CD4-positive, alpha-beta T cell treated with Interleukin-10 for 1 hour (primary cell): ENCODE measurements around the gene CLCN7.

Experiments used
- DNase-seq: peaks from one replicate; pipeline ENCODE4 v3.0.0-alpha.2; 2020

The CLCN7 gene

DNA sequence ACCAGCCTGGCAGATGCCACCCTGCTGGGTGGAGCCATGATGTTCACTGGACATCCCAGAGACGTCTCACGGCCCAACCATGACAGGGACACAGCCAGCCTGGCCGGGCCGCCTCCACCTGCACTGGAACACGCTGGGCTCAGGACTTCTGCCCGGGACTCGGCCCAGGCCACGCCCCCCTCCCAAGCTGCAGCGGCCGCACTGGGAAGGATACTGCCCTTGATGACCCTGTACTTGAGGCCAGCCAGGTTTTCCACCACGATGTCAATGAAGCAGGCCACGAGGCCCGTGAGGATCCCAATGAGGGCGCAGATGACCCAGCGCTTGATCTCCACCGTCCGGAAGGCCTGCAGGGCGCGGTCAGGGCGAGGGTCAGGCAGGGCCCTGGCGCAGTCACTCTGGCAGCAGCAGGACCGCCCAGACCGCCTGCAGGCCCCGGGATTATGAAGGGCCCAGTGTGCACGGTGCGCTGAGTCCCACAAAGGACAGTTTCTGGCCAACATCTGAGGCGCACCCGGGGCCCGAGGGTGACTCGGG is 14.2 kb downstream of the CLCN7 start:
- no peak for DNase-seq

DNA sequence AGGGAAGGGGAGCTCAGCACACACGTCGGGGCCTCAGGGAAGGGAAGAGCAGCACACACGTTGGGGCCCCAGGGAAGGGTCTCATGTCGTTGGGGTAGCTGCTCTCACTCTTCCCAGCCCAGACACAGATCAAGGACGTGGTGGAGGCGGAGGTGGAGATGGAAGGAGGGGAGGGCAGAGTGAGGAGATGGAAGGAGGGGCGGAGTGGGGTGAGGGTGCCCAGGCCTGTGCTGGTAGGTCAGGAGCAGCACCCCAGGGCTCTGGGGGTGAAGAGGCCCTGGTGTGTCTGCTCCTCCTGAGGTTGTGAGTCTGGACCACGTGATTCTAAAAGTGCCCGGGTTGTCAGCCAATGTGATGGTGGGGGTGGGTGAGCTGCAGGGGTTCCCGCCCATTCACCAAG is 14.9 kb downstream of the CLCN7 start:
- DNase-seq = no peak

DNA sequence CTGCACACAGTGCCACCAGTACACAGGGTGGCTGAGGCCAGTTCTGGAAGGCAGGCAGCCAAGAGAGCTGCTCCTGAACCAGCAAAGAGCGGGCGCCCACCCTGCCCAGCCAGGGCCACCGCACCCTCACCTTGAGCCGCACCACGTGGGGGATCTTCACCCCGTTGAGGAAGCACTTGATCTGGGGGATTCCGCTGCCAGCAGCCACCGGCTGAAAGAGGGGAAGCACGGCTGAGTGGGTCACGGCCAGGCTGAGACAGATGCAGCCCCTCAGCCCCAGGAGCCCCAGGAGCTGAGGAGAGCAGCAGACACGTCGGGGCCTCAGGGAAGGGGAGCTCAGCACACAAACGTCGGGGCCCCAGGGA is 15.9 kb downstream of the CLCN7 start:
- DNase-seq = no peak

DNA sequence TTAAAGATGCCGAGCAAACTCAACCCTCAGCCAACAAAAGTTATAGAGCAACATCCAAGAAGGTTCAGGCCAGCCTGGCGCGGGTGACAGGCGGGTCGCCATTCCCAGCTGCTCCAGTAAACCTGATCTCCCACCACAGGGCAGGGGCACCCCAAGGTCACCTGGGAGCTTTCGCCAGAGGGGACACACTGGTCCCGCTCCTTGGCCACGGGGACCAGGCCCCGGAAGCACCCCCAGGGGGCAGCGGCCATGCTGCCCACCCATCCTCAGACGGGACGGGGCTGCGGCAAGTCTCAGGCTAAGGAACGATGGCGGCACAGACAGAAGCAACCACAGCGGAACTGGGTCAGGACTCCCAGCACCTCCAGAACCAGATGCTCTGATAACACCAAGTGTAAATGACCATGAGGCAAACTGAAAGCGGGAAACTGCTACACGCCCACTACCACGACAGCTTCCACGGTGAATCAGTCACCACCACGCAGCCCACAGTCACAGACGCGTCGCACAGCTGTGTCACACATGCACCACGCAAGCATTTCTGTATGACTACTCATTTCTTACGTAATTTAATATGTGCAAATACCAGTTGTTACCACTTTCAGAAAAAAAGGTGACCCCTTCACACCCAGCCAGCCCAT is 16.4 kb downstream of the CLCN7 start:
- DNase-seq = no peak

DNA sequence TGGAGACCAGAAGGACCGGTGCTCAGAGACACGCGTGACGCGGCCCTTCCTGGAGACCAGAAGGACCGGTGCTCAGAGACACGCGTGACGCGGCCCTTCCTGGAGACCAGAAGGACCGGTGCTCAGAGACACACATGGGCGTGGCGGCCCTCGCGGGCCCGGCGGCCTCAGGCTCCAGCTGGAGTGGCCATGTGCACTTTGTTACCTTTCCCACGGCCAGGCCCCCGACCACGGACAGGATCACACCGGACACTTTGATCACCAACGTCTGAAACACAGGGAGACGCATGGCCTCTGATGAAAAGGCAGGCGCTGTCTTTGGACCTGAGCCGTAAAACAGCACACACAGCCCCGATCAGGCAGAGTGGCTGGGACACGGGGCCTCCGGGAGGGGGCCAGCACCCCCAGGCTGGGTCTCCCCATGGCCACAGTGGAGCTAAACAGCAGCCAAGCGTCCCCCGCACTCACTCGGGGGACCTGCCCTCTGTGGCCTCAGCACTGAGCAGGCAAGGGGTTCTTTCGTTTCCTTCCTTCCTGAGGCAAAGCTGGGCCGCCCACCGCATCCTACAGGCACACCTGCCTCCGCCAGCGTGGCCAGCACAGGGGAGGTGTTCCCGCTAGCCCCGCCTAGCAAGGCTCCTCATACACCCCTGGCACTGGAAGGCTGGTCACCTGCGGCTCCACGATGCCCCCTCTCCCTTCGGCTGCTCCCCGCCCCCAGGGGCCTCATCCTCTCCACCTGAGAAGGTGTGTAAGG is 17.2 kb downstream of the CLCN7 start:
- no peak for DNase-seq

DNA sequence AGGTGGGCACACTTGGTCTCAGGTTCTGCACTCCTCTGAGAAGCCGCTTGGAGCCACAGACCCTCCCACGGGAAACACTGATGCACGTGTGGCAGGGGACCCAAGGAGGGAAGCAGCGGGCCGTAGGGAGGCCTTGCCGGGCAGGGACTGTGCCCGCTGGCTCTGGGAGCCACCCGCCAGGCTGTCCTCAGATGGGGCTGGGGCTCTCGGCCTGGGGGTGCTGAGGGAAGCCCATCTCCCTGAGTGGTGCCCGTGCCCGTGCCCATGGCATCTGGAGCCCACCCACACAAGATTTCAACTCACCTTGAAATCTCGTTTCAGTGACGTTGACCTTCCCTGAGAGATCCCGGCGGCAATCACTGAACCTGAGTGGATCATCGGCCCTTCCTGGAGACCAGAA is 17.9 kb downstream of the CLCN7 start:
- DNase-seq = no peak

DNA sequence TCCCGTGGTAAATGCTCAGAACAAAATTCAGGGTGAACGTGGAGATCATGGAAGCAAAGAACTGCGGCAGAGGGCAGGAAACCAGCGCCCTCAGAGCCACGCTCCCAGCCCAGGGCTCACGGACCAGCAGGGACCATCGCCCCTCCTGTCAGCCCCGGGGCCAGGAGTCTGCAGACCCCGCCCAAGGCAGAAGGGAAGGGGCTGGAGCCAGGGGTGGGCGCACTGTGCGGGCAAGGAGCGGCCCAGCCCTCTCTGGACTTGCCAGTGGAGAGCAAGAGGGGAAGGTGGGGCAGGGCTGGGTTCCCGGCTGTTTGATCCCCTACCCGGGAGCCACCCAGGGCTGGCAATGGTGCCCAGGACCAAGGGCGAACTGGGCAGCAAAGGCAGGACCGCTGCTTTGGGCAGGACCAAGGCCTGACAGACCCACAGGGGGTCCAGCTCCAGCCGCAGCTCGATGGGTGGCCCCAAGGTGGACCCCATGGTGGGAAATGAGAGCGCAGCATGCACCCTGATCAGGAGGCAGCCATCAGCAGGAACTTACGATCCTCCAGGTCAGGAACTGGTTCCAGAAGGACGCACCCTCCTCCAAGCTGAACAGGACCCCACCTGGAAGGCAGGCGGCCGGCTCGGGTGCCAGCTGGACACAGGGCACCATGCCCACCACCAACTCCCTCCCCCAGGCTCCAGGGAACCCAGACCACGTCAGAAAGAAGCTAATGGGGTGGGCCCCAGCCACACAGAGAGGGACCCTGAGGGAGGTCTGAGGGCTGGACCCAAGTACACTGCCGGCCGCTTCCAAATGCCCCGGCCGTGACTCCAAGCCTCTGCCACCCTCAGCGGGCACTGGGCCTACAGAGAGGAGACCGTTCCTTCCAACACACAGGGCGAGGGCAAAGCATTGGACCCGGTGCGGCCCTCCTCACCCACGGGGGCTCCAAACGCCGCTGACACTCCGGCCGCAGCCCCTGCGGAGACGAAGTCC is 19.3 kb downstream of the CLCN7 start:
- no peak for DNase-seq

DNA sequence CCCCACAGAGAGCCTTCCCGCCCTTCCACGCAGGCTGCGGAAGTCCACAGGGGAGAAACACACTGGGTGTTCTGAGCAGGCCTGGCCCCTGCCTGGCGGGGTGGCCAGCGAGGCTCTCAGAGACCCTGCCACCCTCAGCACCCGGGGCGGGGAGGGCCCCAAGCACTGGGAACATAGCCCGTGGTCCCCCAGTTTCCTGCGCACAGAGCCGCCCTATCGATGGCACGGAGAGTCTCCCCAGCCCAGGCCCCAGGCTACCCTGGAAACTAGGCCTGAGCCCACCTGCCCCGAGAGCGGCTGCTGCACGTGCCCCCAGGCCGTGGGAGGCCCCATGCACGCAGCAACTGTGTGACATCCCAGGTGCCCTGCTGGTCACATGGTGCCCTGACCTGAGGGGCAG is 20.3 kb downstream of the CLCN7 start:
- DNase-seq = no peak

DNA sequence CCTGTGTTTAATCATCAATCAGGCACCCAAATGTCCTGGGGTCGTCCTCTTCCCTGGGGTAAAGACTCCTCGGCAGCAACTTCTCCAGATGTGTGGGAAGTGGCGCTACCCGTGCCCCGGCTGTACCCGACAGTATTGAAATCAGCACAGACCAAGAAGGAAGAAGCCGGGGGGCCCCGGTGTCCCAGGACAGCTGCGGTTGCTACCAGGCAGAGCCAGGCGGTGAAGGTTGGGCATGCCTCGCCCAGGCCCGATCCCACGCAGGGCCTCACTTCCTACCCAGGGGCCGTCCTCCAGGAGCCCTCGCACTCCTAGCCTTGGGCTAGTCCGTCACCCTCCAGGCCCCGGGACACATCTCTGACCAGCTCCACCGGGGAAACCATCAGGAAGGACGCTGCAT is 21.5 kb downstream of the CLCN7 start:
- DNase-seq = no peak

DNA sequence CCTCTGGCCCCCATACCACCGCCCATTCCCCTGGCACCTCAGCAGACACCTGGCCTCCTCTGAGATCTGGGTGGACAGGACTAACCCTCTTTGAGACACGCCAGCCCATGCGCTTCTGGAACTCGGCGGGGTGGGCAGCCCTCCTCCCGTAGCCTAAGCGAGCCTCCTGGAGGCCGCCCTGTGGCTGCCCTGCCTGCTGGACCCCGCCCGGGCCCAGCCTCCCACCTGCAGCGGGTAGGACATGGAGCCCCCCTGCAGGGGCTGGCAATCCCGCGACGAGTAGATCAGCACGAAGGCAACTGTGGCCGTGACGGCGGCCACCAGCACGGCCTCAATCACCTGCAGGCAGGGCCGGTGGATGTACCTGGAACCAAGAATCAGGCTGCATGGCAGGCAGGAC is 22.3 kb downstream of the CLCN7 start:
- no peak for DNase-seq

DNA sequence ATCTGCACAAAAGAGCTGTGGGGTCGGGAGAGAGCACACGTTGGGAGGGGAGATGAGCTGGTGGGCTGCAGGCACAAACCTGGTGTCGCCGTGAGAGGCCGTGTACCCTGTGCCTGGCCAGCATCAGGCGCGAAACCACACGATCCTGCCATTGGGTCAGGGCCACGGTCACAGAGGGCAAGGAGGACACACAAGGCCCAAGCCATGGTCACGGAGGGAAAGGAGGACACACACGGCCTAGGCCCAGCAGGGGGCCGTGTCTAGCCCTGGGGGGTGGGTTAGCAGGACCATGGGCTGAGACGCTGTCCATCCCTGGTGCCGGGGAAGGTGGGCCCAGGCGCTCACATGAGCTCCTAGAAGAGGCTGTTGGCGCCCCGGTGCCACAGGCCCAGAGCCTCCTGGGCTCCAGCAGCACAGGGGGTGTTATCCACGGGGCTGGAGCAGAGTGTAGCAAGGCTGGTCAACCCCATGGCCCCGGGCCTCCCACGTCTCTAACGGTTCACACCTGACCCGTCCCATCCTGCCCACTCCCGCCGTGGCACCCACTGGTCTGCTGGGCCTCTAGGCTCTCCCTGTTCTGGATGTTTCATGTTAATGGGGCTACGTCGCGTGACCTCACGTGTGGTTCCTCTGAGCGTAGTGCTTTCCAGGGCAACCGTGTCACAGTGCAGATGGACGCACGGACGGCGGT is 23.0 kb downstream of the CLCN7 start:
- DNase-seq = no peak

DNA sequence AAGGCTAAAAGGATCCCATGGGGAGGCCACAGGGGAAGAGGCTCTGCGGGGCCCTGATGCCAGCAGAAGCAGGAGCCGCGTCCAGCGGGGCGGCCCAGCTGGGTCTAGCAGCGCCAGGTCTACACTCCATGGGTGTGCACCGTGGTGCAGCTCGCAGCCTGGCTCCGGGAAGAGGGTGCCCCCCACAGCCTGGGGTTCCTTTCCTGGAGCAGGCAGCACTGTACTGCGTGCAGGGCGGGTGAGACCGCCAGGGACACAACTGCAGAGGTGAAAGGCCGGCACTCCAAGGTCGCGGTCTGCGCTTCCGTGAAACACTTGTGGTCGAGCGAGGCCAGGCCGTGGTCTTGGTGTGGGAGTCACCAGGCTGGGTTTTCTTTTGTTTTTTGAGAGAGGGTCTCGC is 24.0 kb downstream of the CLCN7 start:
- no peak for DNase-seq

DNA sequence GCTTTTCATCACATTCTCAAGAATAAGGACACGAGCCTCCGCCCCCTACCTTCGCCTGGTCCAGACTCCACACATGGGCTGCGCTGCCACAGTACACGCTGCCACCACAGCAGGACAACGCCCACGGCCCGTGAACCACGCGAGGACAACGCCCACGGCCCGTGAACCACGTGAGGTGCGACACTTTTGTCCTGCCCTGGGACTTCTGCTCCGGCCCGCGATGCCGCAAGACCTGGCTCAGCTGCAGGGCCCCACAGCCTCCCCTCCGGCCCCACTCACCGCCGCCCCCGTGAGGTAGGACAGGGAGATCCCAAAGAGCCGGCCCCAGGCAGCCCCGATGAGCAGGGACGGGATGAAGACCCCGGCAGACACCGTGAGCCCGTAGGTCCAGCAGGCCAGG is 24.6 kb downstream of the CLCN7 start:
- no peak for DNase-seq

DNA sequence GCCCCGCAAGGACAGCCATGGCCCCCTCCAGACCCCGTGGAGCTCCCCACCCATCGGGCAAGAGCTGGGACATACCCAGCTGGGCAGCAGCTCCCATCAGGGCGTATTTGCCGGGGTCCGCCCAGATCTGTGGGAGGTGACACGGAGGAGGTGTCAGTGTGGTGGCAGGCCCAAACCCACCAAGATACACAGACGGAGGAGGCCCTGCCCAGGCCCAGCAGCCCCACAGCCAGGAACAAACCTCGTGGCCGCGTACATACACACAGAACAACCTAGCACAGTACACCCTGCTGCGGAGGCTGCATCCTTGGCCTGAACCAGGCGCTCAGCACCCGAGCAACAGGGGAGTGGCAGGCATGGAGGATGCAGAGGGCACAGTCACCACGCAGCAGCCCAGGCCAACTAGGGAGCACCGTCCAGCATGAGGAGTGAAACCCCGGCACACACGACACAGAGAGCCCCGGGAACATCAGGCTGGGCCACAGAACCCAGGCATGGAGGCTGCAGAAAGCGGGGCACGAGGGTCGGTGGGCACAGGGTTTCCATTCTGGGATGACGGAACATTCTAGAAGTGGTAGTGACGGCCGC is 25.5 kb downstream of the CLCN7 start:
- DNase-seq = no peak

DNA sequence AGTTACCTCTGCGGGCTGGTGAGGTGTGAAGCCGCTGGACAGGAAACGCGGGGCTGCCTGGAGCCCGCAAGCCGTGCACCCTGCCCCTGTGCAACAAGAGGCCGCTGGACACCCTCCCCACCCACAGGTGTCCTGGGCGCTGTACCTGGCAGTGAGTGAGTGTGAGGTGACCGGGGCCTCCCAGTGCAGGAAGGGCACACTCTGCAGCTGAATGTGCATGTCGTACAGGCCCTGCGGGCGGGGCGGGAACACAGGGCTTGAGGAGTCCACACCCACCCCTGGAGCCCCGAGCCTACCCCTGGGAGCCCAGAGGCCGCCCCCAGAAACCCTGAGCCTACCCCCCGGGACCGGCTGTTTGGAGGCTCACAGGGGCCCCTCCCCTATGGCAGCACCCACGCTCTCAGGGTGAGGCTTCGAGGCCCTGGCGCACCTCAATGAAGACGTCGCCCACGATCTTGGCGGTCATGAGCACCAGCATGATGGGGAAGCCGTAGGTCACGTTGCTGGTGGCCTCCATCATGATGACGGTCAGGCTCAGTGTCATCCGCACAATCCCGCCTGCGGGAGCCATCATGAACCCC is 26.2 kb downstream of the CLCN7 start:
- DNase-seq = no peak

DNA sequence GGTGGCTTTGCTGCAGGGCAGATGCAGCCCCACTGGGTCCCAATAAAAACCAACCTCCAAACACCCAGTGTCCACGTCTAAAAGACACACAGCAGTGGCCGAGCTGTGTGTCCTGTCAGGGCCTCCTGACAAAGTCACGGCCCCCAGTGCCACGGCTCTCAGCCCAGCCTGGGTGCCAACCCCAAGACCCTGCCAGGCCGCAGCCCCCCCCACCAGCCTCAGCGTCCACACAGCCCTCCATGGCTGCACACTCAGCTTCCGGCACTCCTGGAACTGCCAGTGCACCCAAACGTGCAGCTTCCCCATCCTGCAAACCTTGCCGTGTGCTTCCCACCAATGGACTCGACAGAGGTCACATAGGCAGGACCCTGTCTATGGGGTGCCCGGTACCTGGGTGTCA is 26.9 kb downstream of the CLCN7 start:
- DNase-seq = no peak

DNA sequence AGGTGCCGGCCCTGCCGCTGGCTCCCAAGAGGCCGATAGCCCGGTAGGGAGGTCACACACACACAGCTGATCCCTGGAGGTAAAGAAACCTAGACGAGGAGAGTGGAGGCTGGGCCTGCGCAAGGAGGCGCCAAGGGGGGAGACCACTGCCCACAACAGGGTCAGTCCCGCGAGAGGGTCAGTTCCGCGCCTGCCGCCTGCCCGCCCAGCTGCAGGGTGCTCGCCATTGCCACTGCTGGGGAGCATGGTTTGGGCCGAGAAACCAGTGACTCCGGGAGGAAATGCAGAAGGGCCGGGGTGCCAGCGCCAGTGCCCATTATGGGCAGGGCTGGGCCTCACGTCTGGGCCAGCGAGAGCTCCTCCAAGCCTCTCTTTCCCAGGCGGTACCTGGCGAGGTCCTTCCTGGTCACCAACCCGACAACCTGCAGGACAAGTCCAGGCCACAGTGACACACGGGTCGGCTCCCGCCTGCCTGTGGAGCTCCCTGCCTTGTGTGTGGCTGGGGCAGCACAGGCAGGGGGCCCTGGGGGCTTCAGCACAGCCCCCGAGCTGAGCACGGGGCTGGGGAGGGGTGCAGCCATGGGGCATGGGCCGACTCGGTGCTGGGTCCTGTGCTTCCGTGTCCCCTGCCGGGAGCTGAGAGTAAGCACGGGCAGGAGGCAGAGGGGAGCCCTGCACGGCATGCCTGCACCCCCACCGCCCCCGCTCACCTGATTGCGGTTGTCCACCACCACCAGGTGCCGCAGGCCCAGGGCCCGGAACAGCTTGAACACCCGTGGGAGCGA is 28.3 kb downstream of the CLCN7 start:
- DNase-seq = no peak

DNA sequence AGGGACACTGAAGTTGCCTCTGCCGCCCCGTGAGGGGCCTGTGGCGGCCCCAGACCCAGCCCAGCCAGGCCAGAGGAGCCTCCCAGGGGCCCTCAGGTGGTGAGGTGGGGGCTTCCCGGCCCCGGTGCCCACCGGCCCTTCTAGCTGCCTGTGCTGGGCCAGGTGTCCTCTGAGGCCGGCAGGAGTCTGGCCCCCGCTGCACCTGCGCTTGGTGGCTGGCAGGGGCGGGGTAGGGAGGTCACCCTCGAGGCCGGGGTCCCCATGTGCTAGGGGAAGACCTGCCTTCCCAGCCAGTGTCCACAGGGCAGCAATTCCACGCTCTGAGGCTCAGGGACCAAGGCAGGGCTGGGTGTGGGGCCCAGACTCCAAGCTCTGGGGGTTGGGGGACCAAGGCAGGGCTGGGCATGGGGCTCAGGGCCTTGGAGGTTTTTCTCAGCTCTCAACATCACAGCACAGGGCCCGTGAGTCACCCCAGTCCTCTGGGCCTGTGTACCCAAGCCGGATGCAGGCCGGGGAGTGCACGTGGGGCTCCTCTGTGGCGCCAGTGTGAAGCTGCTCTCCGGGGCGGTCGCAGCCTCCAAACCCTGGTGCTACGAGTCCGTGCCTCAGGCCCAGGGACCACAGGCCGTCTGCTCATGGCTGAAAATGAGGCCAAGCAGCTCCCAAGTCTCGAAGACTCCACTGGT is 29.2 kb downstream of the CLCN7 start:
- DNase-seq = no peak

DNA sequence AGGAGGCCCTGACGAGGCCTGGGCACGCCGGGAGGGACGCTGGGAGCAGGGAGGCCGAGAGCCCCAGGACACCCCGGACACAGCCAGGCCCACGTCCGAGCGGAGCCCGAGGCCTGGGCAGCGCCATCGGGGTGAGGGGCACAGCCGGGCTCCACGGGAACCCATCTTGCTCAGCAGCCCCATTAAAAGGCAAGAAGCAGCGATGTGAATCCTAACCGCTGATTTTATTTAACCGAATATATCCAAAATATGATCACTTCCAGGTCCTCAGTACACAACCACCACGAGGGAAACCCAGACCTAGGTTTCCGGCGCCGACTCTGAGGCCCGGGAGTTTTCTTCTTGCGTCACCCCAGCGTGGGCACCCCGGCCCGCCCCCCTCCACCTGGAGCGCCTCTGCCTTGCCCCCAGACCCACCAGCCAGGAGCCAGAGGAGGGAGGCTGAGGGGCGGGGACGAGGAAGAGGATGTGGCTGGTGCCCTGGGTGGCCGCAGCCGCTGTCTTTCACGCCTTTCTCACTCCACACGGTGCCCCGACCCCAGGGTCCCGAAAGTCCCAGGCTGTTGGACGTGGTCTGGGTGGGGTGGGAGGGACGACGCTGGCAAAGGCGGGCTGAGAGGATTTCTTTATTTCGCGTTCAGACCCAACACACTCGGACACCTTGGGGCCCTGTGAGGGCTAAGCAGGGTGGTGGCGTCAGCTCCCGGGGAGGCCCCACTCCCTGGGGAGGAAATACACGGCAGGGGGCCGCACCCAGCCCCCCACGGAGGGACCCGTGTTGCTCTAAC is 29.9 kb downstream of the CLCN7 start:
- DNase-seq = no peak
